K562 (cell line): ENCODE measurements around the gene BCAN. TPM values are rescaled to one million over a fixed set of nuclear protein-coding genes. Genes with fewer than 3 reads are reported as not detected.

Experiments used
- ATAC-seq: fragments of 200-7000 bp; cut with Tn5 transposase; 3 replicates; pipeline ENCODE4 v1.9.1; 2020; ENCODE audit warnings: moderate library complexity
- BruUV-seq: library from RNA; stranded (reverse); fragments of 400-500 nt; replicated peaks from 2 replicates; lab custom pipeline; 2021; lab: Mats Ljungman, UMichigan
- CTCF ChIA-PET: fragments of 300-600 bp; formaldehyde crosslinking; extraction: SDS; loops from one replicate; lab custom pipeline; 2021; ENCODE audit warnings: low intra/inter-chr PET ratio; lab: Yijun Ruan, JAX
- POLR2A ChIA-PET: fragments of 300-600, 350-650 bp; sonication (Branson Sonifier 250); formaldehyde crosslinking; extraction: SDS; loops from one replicate; lab custom pipeline; 2021; ENCODE audit warnings: antibody characterized with exemption, inconsistent platforms; lab: Yijun Ruan, JAX
- DNase-seq, 4 experiments: peaks; one replicate each; pipeline versions ENCODE4 v3.0.0 to v3.0.0-alpha.2; 2011 to 2018; ENCODE audit warnings: low spot score in 3 of 4, mixed read lengths in 3 of 4; ENCODE audit errors: extremely low read depth in 1 of 4
- FAIRE-seq: peaks from 2 replicates; lab custom pipeline; 2011; peaks lifted over from hg19 to GRCh38; lab: Jason Lieb, UNC
- H2AFZ ChIP-seq: 2 replicates; pipeline ENCODE4 v1.6.0; 2011; ENCODE audit warnings: low read depth, low read length, control low read depth, inconsistent platforms
- H3K27ac ChIP-seq: fragments of 200-600 bp; 3 replicates; pipeline ENCODE4 v1.8.0; 2011; ENCODE audit warnings: low read depth, mild to moderate bottlenecking, control low read depth, inconsistent platforms, low read length, moderate library complexity, mixed read lengths; ENCODE audit errors: extremely low read depth
- H3K27me3 ChIP-seq, 2 experiments: fragments of 300-600 bp in 1 of 2; 2 replicates in 1 of 2; 3 replicates in 1 of 2; pipeline versions ENCODE4 v1.6.0 to v1.8.0; 2011; ENCODE audit warnings: inconsistent platforms in 2 of 2, low read length in 2 of 2, mild to moderate bottlenecking in 1 of 2, mixed read lengths in 1 of 2, moderate library complexity in 1 of 2; ENCODE audit not compliant: control insufficient read depth in 2 of 2, insufficient read depth in 2 of 2
- H3K36me3 ChIP-seq: fragments of 300-600 bp; 3 replicates; pipeline ENCODE4 v1.8.0; 2011; ENCODE audit warnings: mild to moderate bottlenecking, low read length, inconsistent platforms; ENCODE audit not compliant: control insufficient read depth, insufficient read depth
- H3K4me1 ChIP-seq, 2 experiments: fragments of 200-600 bp in 1 of 2; replicated peaks in 1 of 2; 2 replicates in 1 of 2; 3 replicates in 1 of 2; pipeline versions ENCODE4 v1.5.1 to v1.8.0; 2011; ENCODE audit warnings: inconsistent platforms in 2 of 2, low read length in 2 of 2, mild to moderate bottlenecking in 1 of 2, mixed read lengths in 1 of 2, moderate library complexity in 1 of 2; ENCODE audit not compliant: control insufficient read depth in 2 of 2, insufficient read depth in 2 of 2
- H3K4me2 ChIP-seq: 2 replicates; pipeline ENCODE4 v1.6.1; 2011; ENCODE audit warnings: low read length, control low read depth, inconsistent platforms, mixed read lengths; ENCODE audit not compliant: insufficient read depth
- H3K4me3 ChIP-seq: fragments of 200-600 bp; sonication (generic), shearing (Covaris generic); 2 replicates; pipeline ENCODE4 v1.5.1; 2016; ENCODE audit warnings: control low read depth, inconsistent platforms
- H3K79me2 ChIP-seq: fragments of 200-600 bp; 3 replicates; pipeline ENCODE4 v1.8.0; 2011; ENCODE audit warnings: low read length, inconsistent platforms; ENCODE audit not compliant: control insufficient read depth, insufficient read depth
- H3K9ac ChIP-seq, 2 experiments: 2 replicates each; pipeline versions ENCODE4 v1.6.0 to v1.6.1; 2011; ENCODE audit warnings: low read depth in 2 of 2, low read length in 2 of 2, control low read depth in 1 of 2, inconsistent platforms in 1 of 2, mild to moderate bottlenecking in 1 of 2, mixed read lengths in 1 of 2; ENCODE audit not compliant: insufficient read depth in 1 of 2
- H3K9me1 ChIP-seq: one replicate; pipeline ENCODE4 v1.6.0; 2011; ENCODE audit warnings: inconsistent platforms, mild to moderate bottlenecking, low read length, moderate library complexity; ENCODE audit not compliant: control insufficient read depth, insufficient read depth
- H3K9me3 ChIP-seq: replicated peaks from 2 replicates; pipeline ENCODE4 v1.5.1; 2011; ENCODE audit warnings: low read depth, low read length, inconsistent platforms; ENCODE audit not compliant: control insufficient read depth, insufficient read depth
- H4K20me1 ChIP-seq: replicated peaks from 2 replicates; pipeline ENCODE4 v1.6.1; 2011; ENCODE audit warnings: low read length, inconsistent platforms, mixed read lengths; ENCODE audit not compliant: control insufficient read depth, insufficient read depth
- ARID3A ChIP-seq: IDR thresholded peaks from 2 replicates; pipeline ENCODE4 v1.6.1; 2012; ENCODE audit warnings: low read depth, low read length, improper control_type of control experiment, borderline replicate concordance
- PCBP1 ChIP-seq: fragments of 200-400 bp; formaldehyde crosslinking; IDR thresholded peaks from 2 replicates; pipeline ENCODE4 v1.6.1; 2018; ENCODE audit warnings: mild to moderate bottlenecking, low read depth, low read length; ENCODE audit not compliant: poor library complexity, severe bottlenecking
- ZBTB33 ChIP-seq: sonication (generic); formaldehyde crosslinking; IDR thresholded peaks from 2 replicates; pipeline ENCODE4 v1.8.1; 2023; ENCODE audit warnings: mild to moderate bottlenecking, missing genetic modification reagents
- WGBS: fragments of 100-300 bp; shearing (Covaris generic); methylation state at CpG from one replicate; pipeline ENCODE4 v1.1.6; 2016; ENCODE audit warnings: low coverage, mixed read lengths; ENCODE audit not compliant: insufficient coverage; ENCODE audit errors: missing lambda C conversion rate; 5-methylcytosine and 5-hydroxymethylcytosine counted together
- in situ Hi-C: fragments of 300-500 bp; cut with MboI; formaldehyde crosslinking; loops from 4 replicates; pipeline ENCODE4 v1.15.0; 2018; ENCODE audit warnings: inconsistent platforms, mixed read lengths
- intact Hi-C: fragments of 100-400 bp; cut with micrococcal nuclease; formaldehyde crosslinking; loops from 2 replicates; pipeline ENCODE4 v1.14.2; 2022
- polyA plus RNA-seq, 8 experiments: library from polyadenylated mRNA; depleted of rRNA in 4 of 8; stranded (reverse) in 5 of 8; unstranded in 3 of 8; fragments of >200 nt; fragmentation: Nextera tagmentation in 2 of 8; fragmentation: Illumina TruSeq in 1 of 8; extraction: Ambion mirVana in 2 of 8; extraction: Trizol in 1 of 8; gene quantifications; 2 replicates each; pipeline versions ENCODE4 v1.2.1 to v1.2.3, GENCODE V29; 2011 to 2014; ENCODE audit warnings: inconsistent platforms in 1 of 8, missing spikeins in 1 of 8
- total RNA-seq, 7 experiments: library from RNA; depleted of rRNA in 6 of 7; stranded (reverse); fragments of >200 nt in 6 of 7; fragmentation: Illumina TruSeq in 2 of 7; extraction: Trizol in 2 of 7; gene quantifications; 2 replicates each; pipeline versions ENCODE4 v1.2.1 to v1.2.3, GENCODE V29; 2011 to 2021; ENCODE audit warnings: low replicate concordance in 1 of 7

The BCAN gene
- total and polyA plus RNA-seq, 9 of the 15 experiments (the other 6 are each of a cell fraction or from before 2014, with no cell fraction given): 0.04 to 0.33 (median 0.14) TPM; not detected in 5

- FAIRE-seq: no peak
- no peak overlapping the region for H3K4me3 ChIP-seq
- DNase-seq: no peak
- H3K9ac ChIP-seq: peak overlapping the region in 1 of 2 experiments; percentile 87; a peak in 1 of 4 replicates
- no TSS peak for BruUV-seq
- H3K27ac ChIP-seq: no peak overlapping the region
- H3K4me2 ChIP-seq: no peak overlapping the region
- no peaks in the 10 kb centered on the region for H3K79me2 ChIP-seq
- WGBS: 73% methylated on average over 6 of the region's 29 CpGs
- in situ Hi-C loops: no loop called here
- H4K20me1 ChIP-seq: no peaks in the 10 kb centered on the region
- no peaks in the 10 kb centered on the region for H3K27me3 ChIP-seq
- CTCF ChIA-PET: interaction anchor here (1.3 to 4.4 kb wide), 5 partner anchors 16 to 79 kb away, joined by 4 to 64 read pairs (median 9); no protein-coding TSS in a partner anchor
- TF ChIP-seq ZBTB33 (CRISPR knock-in tag) (peak; percentile 90), PCBP1 (peak; percentile 68), ARID3A (no peak)
- POLR2A ChIA-PET: interaction anchor here (1.6 kb wide), 1 partner anchor 15 kb away, joined by 10 read pairs; no protein-coding TSS in a partner anchor
- 0 out of 2 replicates have a peak overlapping the region, but pooled peaks have one; percentile 99 for H2AFZ ChIP-seq
- peaks cover 15 to 36% of the 10 kb centered on the region in 2 experiments; a peak in 4 of 5 replicates for H3K4me1 ChIP-seq
- no peaks in the 10 kb centered on the region for H3K9me3 ChIP-seq
- ATAC-seq: no peak
- intact Hi-C loops: no loop called here
- H3K36me3 ChIP-seq: no peaks in the 10 kb centered on the region
- no peaks in the 10 kb centered on the region for H3K9me1 ChIP-seq
Measured at GRCh38 chr1:156704930-156705320, 63.0 kb downstream of the BCAN start.
